Liver (tissue), 2 donors: ENCODE results near the gene SBK1.

Source experiments
- CTCF ChIP-seq: fragments of 150-350 bp; IDR thresholded peaks from 2 replicates; pipeline ENCODE4 v1.5.1; 2017; ENCODE audit warnings: improper control_type of control experiment, low read depth, low read length; ENCODE audit not compliant: missing input control
- REST ChIP-seq: IDR thresholded peaks from 2 replicates; pipeline ENCODE4 v1.6.1; 2016; ENCODE audit warnings: antibody characterized with exemption, mild to moderate bottlenecking
- donor health status: healthy.

- no peak for TF ChIP-seq CTCF
- TF ChIP-seq REST, result no peak
Measured at GRCh38 chr16:28259781-28260150, 32.6 kb upstream of the SBK1 start.
